ENCODE data around the gene TINAGL1.

DNA sequence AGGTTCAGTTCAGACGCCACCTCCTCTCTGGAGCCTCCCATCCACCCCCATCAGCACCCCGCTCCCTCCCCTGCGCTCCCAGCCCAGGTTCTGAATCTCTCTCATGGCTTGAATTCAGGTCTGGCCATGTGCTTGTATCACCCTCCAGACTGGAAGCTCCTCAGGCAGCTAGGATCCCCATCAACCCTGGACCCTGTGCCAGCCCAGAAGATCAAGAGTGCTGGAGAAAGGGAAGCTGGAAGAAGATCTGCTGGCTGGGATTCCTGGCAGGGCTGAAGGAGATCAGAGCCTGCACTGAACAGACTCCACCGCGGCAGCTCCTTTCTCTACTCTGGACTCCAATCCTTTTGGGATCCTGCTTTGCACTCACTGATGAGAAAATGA, 11.7 kb upstream of the TINAGL1 start:
- TF ChIP-seq, protein P1, sequence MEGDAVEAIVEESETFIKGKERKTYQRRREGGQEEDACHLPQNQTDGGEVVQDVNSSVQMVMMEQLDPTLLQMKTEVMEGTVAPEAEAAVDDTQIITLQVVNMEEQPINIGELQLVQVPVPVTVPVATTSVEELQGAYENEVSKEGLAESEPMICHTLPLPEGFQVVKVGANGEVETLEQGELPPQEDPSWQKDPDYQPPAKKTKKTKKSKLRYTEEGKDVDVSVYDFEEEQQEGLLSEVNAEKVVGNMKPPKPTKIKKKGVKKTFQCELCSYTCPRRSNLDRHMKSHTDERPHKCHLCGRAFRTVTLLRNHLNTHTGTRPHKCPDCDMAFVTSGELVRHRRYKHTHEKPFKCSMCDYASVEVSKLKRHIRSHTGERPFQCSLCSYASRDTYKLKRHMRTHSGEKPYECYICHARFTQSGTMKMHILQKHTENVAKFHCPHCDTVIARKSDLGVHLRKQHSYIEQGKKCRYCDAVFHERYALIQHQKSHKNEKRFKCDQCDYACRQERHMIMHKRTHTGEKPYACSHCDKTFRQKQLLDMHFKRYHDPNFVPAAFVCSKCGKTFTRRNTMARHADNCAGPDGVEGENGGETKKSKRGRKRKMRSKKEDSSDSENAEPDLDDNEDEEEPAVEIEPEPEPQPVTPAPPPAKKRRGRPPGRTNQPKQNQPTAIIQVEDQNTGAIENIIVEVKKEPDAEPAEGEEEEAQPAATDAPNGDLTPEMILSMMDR (IDR thresholded peaks at IDR 0.05; ENCODE audit: insufficient read depth, low read depth, low read length), result no peak
- TF ChIP-seq EZH2 (IDR thresholded peaks at IDR 0.05; ENCODE audit: insufficient read depth, low read length), result no peak

Data from astrocyte (in vitro differentiated cells and primary cell).